C4-2B (cell line): ENCODE measurements around the gene MKS1.
A peak's percentile ranks its signal among the peaks of the same experiment; 100 is the strongest.

ENCODE experiments used
- H3K27ac ChIP-seq: fragments of 450-650 bp; 2 replicates; pipeline ENCODE4 v1.5.1; 2017
- ZFX ChIP-seq: fragments of 450-650 bp; IDR thresholded peaks from 2 replicates; pipeline ENCODE4 v1.6.1; 2017
- TF ChIP-seq, protein P1 (sequence below): fragments of 450-650 bp; conservative IDR thresholded peaks from 2 replicates; pipeline ENCODE4 v1.5.1; 2017; ENCODE audit warnings: mild to moderate bottlenecking

MKS1 gene

DNA sequence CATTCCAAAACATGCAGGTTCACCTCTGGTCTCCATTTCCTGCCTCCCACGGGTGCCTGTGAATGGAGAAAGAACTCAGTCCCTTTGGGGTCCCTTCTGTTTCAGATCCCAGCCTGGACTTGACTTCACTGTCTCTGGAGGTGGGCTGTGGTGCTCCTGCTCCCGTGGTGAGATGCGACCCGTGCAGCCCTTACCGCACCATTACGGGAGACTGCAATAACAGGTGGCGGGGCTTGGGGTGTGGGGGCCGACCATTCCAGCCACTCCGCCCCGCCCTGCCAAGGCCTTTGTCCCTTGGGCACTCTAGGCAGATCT lies 29.9 kb upstream of the MKS1 start:
- TF ChIP-seq, protein P1, sequence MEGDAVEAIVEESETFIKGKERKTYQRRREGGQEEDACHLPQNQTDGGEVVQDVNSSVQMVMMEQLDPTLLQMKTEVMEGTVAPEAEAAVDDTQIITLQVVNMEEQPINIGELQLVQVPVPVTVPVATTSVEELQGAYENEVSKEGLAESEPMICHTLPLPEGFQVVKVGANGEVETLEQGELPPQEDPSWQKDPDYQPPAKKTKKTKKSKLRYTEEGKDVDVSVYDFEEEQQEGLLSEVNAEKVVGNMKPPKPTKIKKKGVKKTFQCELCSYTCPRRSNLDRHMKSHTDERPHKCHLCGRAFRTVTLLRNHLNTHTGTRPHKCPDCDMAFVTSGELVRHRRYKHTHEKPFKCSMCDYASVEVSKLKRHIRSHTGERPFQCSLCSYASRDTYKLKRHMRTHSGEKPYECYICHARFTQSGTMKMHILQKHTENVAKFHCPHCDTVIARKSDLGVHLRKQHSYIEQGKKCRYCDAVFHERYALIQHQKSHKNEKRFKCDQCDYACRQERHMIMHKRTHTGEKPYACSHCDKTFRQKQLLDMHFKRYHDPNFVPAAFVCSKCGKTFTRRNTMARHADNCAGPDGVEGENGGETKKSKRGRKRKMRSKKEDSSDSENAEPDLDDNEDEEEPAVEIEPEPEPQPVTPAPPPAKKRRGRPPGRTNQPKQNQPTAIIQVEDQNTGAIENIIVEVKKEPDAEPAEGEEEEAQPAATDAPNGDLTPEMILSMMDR = no peak
- TF ChIP-seq ZFX = no peak
- H3K27ac ChIP-seq = peak overlapping the region; percentile 59

DNA sequence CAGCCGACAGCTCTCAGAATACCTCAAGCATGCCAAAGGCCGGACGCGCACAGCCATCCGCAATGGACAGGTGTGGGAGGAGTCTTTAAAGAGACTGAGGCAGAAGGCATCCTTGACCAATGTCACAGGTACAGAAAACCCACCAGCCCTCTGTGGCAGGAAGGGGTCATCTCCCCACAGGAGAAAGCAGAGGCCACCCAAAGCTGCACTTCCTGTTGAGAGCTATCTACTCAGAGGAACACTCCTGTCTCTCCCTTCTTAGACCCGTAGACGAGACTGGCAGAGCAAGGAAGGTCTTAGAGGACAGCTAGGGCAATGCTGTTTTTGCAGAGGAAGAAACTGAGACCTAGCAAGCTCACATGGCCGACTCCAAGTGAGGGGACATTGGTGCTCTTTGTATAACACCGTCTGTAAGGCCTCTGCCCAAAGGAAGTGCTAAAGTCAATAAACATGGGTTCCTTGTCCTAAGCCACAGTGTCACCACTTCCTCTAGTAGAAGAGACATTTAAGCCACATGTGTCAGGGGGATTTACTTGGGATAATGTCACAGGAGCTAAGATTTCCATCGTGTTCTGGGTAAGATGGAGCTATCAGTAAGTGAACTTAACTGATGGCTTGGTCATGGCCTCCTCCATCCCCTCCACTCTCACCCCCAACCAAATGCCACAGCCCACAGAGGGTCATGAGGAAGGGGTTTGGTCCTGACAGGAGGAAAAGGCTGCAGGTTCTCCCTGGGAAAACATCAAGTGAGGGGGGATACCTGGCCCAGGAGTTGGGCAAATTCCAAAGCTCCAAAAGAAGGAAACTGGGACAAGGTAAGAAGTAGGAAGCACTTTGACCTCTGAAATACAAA lies 28.7 kb upstream of the MKS1 start:
- no peak for TF ChIP-seq ZFX
- TF ChIP-seq, protein P1 = no peak
- no peak overlapping the region for H3K27ac ChIP-seq

DNA sequence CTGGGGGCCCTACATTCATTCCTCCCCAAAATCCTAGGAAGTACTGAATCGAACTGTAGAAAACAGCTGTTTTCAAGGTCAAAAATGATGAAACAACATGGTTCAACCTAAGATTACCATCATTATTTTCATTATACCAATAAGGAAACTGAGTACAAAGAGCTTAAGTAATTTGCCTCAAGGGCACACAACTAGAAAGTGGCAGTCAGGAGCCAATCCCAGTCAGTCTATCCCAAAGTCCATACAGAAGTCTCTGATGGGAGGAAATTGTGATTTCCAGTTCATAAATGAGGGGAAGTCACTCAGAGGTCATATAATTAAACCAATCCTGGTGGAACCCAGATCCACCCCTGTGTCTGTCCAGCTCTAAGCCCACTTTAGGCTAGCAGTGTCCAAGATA lies 27.7 kb upstream of the MKS1 start:
- H3K27ac ChIP-seq = no peak overlapping the region
- TF ChIP-seq, protein P1 = no peak
- TF ChIP-seq ZFX = no peak

DNA sequence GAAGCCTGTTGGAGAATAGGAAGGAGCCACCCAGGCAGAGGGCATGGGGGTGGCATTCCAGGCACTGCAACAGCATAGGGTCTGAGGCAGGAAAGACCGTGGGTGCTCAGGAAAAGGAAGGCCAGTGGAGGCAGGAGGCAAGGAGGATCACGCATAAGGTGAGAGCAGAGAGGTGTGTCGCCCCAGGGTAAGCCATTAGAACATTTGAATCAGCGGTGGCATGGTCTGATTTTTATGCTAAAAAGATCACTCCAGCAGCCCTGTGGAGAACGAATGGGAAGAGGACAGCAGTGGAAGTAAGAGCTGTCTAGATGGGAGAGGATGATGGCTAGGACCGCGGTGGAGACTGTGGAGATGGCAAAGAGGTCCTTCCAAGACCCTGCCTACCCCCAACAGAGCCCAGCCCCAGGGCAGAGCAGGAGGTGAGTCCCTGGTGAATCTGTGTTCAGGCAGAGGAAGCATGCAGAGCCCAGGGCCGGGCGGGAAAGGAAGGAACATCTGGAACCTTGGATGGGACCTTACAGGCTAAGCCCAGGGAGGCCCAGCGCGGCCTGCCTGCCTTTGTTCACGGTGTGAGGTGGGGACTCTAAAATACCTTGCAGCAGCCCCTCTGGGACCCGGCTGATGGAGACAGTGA lies 27.2 kb upstream of the MKS1 start:
- TF ChIP-seq, protein P1 = no peak
- TF ChIP-seq ZFX = no peak
- no peak overlapping the region for H3K27ac ChIP-seq

DNA sequence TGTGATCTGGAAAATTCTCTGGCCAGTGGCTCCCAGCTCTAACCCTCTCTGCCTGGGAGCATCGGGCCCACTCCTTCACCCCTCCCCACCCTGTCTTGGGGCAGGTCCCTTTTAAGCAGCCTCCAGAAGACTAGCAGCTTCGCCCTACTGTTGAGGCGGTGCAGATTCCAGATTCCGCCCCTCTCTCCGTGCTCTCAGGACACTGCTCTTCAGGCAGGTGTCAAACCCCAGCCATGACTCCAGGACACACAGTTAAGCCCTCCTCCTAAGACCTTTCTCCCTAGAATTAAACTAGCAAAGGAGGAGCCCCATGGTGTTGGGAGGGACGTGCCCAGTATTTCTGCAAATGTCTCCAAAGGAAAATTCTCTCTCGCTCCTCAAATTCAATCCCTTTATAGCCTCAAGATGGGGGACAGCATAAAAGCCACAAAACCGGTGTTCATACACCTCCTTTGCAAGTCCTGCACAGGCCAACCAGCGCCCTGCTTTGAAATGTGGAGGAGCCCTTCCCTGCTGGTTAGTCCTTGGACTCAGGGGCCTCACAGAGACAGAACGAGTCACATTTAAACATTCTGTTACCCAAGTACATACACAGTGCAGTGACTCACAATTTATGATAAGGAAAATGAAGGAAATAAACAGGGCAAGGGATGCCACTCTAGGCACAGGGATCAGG lies 26.5 kb upstream of the MKS1 start:
- H3K27ac ChIP-seq = no peak overlapping the region
- no peak for TF ChIP-seq ZFX
- TF ChIP-seq, protein P1 = no peak

DNA sequence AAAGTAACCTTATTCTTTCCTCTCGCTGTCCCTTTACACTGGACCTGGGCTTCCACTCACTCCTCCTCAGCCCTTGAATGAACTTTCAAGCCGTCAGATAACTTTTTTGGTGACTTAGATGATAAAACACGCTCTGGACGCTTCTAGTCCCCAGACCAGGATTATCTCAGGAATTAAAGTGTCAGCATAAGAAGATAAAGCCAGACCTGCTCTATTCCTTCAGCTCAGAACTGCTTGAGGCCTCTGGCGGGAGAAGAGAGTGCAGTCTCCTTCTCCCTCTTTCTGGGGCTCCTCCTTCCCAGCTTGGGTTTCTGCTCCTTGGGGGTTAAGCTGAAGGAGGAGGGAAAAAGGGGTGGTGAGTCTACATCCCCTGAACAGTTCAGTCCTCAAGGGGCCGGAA lies 25.9 kb upstream of the MKS1 start:
- no peak overlapping the region for H3K27ac ChIP-seq
- TF ChIP-seq ZFX = no peak
- TF ChIP-seq, protein P1 = no peak

- H3K27ac ChIP-seq = no peak overlapping the region
- TF ChIP-seq, protein P1 = no peak
- TF ChIP-seq ZFX = no peak
Observed at GRCh38 chr17:58242171-58242784, 23.2 kb upstream of the MKS1 start.
